ENCODE measurements around the gene WFS1.

GRCh38 chr4:6324461-6324998, 54.9 kb downstream of the WFS1 start:
- no peak for TF ChIP-seq GATA2 (IDR thresholded peaks at IDR 0.05; ENCODE audit: insufficient read depth, insufficient read length, low read depth, low read length)
- no peak for TF ChIP-seq CTCF (IDR thresholded peaks at IDR 0.05; ENCODE audit: extremely low read depth in 1 of 2, insufficient read depth in 1 of 2, low read depth in 1 of 2, low read length in 2 of 2)
- no peak for TF ChIP-seq POLR2AphosphoS5 (IDR thresholded peaks at IDR 0.05; ENCODE audit: insufficient read depth, low read depth, low read length)
- TF ChIP-seq, protein P1, sequence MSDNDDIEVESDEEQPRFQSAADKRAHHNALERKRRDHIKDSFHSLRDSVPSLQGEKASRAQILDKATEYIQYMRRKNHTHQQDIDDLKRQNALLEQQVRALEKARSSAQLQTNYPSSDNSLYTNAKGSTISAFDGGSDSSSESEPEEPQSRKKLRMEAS (IDR thresholded peaks at IDR 0.05; ENCODE audit: insufficient read depth, insufficient read length) = no peak
- peak; percentile 0 for TF ChIP-seq EZH2 (IDR thresholded peaks at IDR 0.05; ENCODE audit: borderline replicate concordance, low read depth, low read length, severe bottlenecking)
- TF ChIP-seq POLR2A (IDR thresholded peaks at IDR 0.05; ENCODE audit: low read depth, low read length) = no peak
- no peak for TF ChIP-seq JUN (IDR thresholded peaks at IDR 0.05; ENCODE audit: borderline replicate concordance, insufficient read depth, insufficient read length, low read depth)
